ENCODE results near the gene ENTPD5.

- TF ChIP-seq CTCF (IDR thresholded peaks at IDR 0.05; ENCODE audit: insufficient read depth, low read length, poor library complexity, severe bottlenecking), result no peak
- no peak for TF ChIP-seq EZH2phosphoT487 (conservative IDR thresholded peaks at IDR 0.05; ENCODE audit: low read length)
Measured at GRCh38 chr14:73976125-73976524, 43.0 kb downstream of the ENTPD5 start.
